ENCODE results near the gene SMIM9.

SMIM9 gene

GRCh38 chrX:154813801-154814200, 20.7 kb downstream of the SMIM9 start:
- no peak for DNase-seq

- no peak for DNase-seq
Measured at GRCh38 chrX:154812341-154813101, 21.9 kb downstream of the SMIM9 start.

DNA sequence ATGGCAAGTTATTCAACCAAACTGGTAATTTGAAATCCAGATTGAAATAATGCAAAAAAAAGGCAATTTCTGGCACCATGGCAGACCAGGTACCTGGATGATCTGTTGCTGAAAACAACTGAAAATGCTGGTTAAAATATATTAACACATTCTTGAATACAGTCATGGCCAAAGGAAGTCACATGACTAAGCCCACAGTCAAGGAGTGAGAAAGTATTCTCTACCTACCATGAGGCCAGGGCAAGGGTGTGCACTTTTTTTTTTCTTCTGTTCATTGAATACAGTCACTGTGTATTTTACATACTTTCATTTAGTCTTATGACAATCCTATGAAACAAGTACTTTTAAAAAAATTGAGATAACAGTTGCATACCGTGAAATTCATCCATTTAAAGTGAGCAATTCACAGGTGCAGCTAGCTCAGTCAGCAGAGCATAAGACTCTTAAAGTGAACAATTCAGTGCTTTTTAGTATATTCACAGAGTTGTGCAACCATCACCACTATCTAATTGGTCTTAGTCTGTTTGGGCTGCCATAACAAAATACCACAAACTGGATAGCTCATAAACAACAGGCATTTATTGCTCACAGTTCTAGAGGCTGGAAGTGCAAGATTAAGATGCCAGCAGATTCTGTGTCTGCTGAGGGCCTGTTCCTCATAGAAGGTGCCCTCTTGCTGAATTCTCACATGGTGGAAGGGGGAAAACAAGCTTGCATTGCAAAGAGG, 24.4 kb downstream of the SMIM9 start:
- no peak for DNase-seq

- DNase-seq: no peak
Measured at GRCh38 chrX:154806837-154807501, 27.5 kb downstream of the SMIM9 start.

- DNase-seq: peak; percentile 28
Measured at GRCh38 chrX:154805696-154806091, 28.8 kb downstream of the SMIM9 start.

DNA sequence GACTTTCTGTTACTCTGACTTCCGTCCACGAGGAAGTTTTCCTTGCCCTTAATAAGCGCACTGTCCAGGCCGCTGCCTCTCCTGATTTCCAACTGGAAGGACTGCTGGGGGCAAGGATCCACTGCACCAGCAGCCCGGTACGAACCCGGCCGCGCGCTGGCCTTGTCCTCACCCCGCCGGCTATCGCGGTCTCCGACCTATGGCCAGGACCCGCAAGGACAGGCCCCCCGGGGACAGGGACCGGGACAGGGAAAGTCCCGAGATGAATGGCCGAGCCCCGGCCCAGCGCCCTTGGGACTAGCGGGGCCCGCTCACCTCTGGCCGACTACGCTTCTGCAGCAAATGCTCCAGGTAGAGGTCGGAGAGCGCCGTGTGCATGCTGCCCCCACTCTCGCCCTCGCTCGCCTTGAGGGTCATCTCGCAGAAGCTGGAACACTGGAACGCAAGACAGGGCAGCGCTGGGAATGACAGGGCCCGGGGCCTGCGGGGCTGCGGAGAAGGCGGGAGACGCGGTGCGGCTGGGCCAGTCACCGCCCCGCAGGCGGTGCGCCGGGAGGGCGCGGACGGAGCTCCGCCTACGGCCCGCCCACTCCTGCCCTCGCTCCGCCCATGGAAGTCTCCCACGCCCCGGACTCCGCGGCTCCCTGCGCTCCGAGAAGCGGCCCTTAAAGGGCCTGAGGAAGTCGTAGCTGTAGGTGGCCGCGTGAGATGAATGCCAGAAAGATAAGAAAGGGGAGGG, 29.3 kb downstream of the SMIM9 start, which contains the start of gene MPP1:
TSS of gene MPP1 (minus strand) at position 529 of the 739 bp plus-strand sequence. CDS start at position 417, 112 bp downstream.
- DNase-seq: peak; percentile 62

- DNase-seq: no peak
Measured at GRCh38 chrX:154804261-154804956, 30.1 kb downstream of the SMIM9 start.

- no peak for DNase-seq
Measured at GRCh38 chrX:154802947-154803346, 31.5 kb downstream of the SMIM9 start.

- DNase-seq: no peak
Measured at GRCh38 chrX:154800478-154801210, 33.8 kb downstream of the SMIM9 start.

- peak; percentile 51 for DNase-seq
Measured at GRCh38 chrX:154799556-154800348, 34.7 kb downstream of the SMIM9 start.

- DNase-seq: no peak
Measured at GRCh38 chrX:154797006-154797405, 37.5 kb downstream of the SMIM9 start.

GRCh38 chrX:154795016-154795415, 39.4 kb downstream of the SMIM9 start:
- DNase-seq: no peak

DNA sequence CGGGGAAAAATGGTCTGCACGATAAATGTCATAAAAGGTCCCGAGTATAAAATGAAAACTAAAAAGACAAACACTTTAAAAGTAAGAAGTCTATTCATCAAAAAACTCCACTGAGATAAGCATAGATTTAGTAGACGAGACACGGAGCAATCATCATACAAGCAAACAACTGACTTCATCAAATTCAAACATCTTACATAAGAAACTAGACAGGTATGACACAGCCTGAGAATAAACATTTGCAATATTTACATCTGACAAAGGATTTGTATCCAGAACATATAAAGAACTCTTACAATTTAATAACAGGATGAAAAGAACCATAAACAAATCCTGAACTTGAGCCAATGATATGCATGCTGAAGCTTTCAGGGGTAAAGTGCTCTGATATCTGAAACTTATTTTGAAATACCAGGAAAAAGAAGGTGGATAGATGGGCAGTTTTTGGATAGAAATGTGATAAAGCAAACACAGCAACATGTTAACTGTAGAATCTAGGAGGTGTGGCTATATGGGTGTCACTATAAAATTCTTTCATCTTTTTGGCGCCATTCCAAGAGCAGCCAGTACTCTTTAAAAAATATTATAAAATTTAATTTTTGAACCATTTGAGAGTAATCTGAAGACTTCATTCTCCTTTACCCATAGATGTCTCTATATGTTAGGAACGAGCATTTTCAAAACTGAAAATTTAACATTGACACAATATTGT, 41.2 kb downstream of the SMIM9 start:
- DNase-seq: no peak

- DNase-seq: no peak
Measured at GRCh38 chrX:154791939-154792338, 42.5 kb downstream of the SMIM9 start.

DNA sequence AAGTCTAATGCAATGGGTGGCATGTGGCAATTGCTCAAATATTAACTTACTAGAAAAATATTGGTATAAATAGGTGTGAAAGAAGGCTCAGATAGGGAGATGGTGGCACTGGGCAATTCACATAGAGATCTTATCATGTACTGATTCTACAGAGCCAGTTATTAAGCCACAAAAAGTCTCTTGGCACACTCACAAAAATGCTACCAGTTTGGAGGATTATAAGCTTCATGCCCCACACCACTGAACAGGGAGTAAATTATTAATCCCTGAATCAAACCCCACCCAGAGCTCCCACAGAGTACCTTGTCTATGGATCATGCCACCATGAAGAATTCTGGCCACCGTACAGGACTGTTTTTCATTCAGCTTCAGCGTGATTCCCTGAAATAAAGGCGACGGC, 43.0 kb downstream of the SMIM9 start:
- DNase-seq: no peak

DNA sequence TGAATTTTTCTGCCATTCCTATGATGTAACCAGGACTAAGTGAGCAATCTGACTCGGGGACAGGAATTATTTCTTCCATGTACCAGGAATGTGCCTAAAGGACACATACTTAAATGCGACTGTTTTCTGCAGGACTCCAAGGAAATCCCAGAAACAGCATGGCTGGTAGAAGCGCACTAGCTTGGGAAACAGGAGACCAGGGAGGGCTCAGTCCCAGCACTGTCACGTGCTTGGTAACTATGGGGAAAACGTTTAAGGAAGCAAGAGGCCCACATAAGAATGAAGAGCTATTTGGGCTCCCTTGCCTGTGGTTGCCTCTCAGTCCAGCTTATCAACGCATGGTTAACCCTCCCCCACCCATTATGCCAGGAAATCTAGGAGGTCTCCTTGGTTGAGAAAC, 48.7 kb downstream of the SMIM9 start:
- DNase-seq: no peak

GRCh38 chrX:154784149-154784995, 50.1 kb downstream of the SMIM9 start:
- DNase-seq: no peak

DNA sequence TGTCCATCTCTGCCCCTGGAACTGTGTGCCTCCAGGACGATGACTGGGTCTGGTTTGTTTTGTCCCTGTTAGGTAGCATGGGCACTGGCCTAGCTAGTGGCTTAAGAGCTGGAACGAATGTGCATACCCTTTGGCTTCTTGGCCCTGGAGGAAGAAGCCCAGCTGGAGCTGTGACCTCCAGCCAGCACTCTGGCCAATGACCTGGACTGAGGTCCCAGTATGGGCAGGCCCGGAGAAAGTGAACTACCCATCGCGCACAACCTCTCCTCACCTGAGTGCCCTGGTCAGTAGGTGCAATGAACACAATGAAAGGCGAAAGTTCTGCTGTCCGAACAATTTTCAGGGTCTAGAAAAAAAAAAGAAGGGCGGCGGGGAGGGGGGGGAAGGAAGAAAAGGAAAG, 53.5 kb downstream of the SMIM9 start:
- no peak for DNase-seq

DNA sequence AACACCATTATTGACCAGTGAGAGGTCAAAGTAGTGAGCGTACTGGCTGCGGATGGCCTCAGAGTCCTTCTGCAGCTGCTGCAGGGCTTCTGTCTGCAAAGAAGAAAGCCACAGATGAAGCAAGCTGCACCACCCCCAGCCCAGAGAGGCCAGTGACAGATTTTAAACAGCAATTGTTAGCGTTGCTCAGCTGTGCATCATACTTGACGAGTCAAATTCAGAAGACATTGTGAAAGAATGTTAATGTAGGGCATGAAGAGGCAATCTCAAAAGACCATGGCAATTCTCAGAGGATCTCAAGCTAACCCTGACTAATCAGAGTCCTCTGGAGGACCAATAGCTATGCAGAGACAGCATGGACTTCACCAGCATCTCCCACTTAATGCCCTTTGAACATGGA, 55.2 kb downstream of the SMIM9 start:
- DNase-seq: no peak
